Activated T-cell treated with anti-CD3 and anti-CD28 coated beads, Interleukin-2, amount 50 U/mL, for 72 hours (primary cell): ENCODE data around the gene TIFAB. TPM values are rescaled to one million over a fixed set of nuclear protein-coding genes. Genes with fewer than 3 reads are reported as not detected.

Experiments
- ATAC-seq, 2 donors: fragments of 150-1000 bp; cut with Tn5 transposase; replicated peaks in 1 of 2; 2 replicates each; pipeline ENCODE4 v1.10.0; 2021; ENCODE audit warnings: moderate library complexity in 2 of 2, mild to moderate bottlenecking in 1 of 2
- DNase-seq, 2 donors: peaks; one replicate each; pipeline ENCODE4 v3.0.0; 2021 to 2022; ENCODE audit warnings: mixed read lengths in 1 of 2
- H3K27ac Mint-ChIP-seq: one replicate; pipeline ENCODE4 v1.8.0; 2022; ENCODE audit warnings: mild to moderate bottlenecking, moderate library complexity, mixed read lengths
- H3K27me3 Mint-ChIP-seq: one replicate; pipeline ENCODE4 v1.8.0; 2022; ENCODE audit warnings: low read depth, mixed read lengths
- H3K36me3 Mint-ChIP-seq, 2 donors: one replicate each; pipeline ENCODE4 v1.8.0; 2022; ENCODE audit warnings: mixed read lengths in 2 of 2, mild to moderate bottlenecking in 1 of 2; ENCODE audit not compliant: insufficient read depth in 2 of 2
- H3K4me1 Mint-ChIP-seq: one replicate; pipeline ENCODE4 v1.8.0; 2022; ENCODE audit warnings: low read depth, mixed read lengths
- H3K4me3 Mint-ChIP-seq, 2 donors: one replicate each; pipeline ENCODE4 v1.8.0; 2022; ENCODE audit warnings: mild to moderate bottlenecking in 2 of 2, mixed read lengths in 2 of 2, moderate library complexity in 2 of 2
- H3K9me3 Mint-ChIP-seq, 2 donors: one replicate each; pipeline ENCODE4 v1.8.0; 2022; ENCODE audit warnings: mixed read lengths in 2 of 2
- total RNA-seq, 2 donors: library from RNA; stranded (reverse); gene quantifications; one replicate each; pipeline ENCODE4 v1.2.3, GENCODE V29; 2022

Gene TIFAB
- total RNA-seq, 2 donors from 2014 or later = not detected

DNA sequence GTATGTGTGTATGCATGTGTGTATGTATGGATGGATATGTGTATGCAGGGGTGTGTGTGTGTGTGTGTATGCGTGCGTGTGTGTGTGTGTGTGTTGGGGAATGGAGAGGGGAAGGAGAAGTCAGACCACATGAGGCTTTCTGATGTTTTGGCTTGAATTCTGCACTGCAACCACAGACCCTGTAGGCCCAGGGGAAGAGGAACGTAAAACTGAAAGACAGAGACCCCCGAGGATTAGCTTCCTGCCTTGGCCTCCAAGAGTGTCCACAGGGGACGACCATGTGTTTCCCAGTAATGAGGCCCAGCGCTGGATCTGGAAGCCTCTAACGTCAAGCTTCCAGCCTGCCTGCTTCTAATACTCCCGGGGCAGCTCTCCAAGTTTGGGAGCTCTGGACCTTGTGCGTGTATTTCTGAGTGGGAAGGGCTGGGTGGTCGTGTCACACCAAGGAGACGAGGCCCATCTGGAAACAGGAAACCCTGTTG, 10.8 kb downstream of the TIFAB start:
- H3K36me3 Mint-ChIP-seq = no peaks in the 10 kb centered on the region
- no peaks in the 10 kb centered on the region for H3K4me1 Mint-ChIP-seq
- no peaks in the 10 kb centered on the region for H3K9me3 Mint-ChIP-seq
- peaks cover 9% of the 10 kb centered on the region for H3K27me3 Mint-ChIP-seq
- ATAC-seq (no peak), DNase-seq (no peak)
- no peak overlapping the region for H3K4me3 Mint-ChIP-seq
- no peak overlapping the region for H3K27ac Mint-ChIP-seq

- Mint-ChIP-seq H3K9me3 (no peaks in the 10 kb centered on the region), H3K36me3 (no peaks in the 10 kb centered on the region), H3K4me3 (no peak overlapping the region), H3K27ac (no peak overlapping the region), H3K27me3 (peaks cover 13% of the 10 kb centered on the region), H3K4me1 (no peaks in the 10 kb centered on the region)
- DNase-seq (no peak), ATAC-seq (no peak)
These were observed 11.2 kb downstream of the TIFAB start for GRCh38 chr5:135440916-135441315.

GRCh38 chr5:135439231-135440205, 12.6 kb downstream of the TIFAB start:
- H3K4me1 Mint-ChIP-seq = no peaks in the 10 kb centered on the region
- no peak overlapping the region for H3K27ac Mint-ChIP-seq
- H3K27me3 Mint-ChIP-seq = peaks cover 13% of the 10 kb centered on the region
- DNase-seq (no peak), ATAC-seq (no peak)
- H3K36me3 Mint-ChIP-seq = no peaks in the 10 kb centered on the region
- H3K9me3 Mint-ChIP-seq = no peaks in the 10 kb centered on the region
- H3K4me3 Mint-ChIP-seq = no peak overlapping the region

DNA sequence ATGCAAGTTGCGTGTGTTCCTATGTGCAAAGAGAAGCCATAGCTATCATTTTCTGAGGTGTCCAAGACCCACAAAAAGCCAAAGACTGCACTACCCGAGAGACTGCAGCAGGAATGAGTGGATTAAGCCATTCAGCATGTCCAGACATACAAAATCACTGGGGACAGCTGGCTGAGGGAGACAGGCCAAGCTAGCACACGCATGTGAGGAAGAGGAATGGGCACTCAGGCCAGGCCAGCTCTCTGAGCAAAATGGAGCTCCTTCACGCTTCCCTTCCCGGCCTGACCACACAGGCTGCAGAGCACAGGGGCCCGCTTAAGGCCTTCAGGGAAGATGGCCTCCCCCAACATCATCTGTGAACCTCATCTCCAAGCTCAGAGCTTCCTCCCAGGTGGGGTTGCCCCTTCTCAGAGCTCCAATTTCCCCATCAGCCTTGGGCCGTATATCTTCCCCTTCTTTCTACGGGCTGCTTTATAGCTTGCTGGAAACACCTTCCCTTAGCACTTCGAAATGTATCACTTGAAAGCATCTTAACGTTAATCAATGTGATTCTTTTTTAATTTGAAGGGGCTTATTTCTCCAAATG, 13.4 kb downstream of the TIFAB start:
- no peaks in the 10 kb centered on the region for H3K9me3 Mint-ChIP-seq
- H3K36me3 Mint-ChIP-seq = no peaks in the 10 kb centered on the region
- no peak for ATAC-seq
- H3K27me3 Mint-ChIP-seq = peaks cover 13% of the 10 kb centered on the region
- H3K4me1 Mint-ChIP-seq = no peaks in the 10 kb centered on the region
- no peak overlapping the region for H3K4me3 Mint-ChIP-seq
- no peak overlapping the region for H3K27ac Mint-ChIP-seq
- DNase-seq = no peak

DNA sequence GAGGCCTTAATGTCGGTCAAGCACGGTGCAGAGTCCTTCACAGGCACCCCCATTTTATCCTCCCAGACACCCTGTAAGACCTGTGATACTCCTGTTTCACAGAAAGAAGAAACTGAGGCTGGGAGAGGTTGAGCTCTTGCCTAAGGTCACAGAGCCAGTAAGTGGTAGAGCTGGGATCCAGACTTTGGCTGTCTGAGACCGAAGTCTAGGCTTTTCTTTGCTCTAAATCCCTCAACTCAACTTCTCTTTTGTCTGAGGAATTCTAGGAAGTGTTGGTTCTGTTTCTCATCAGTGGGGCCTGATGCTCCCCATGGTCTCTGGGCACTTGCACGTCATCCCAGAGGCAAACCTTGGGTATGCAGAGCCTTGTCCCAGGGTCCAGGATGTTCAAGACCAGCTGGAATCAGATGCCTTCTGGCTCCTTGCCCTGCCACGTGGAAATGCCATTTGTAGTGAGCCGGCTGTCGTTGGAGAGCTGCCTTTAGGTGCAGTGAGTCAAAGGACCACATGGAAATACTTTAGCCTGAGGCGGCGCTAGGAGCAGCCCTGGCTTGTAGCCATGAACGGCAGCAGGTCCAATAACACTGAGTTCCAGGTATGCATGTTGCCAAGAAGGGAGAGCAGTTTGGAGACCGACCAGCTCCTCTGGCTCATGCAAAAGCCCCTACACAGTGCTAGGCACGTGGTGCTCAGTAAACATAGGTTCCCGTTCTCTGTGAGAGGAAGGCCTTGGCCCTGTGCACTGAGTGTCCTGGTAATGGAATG, 14.2 kb downstream of the TIFAB start:
- ATAC-seq (no peak), DNase-seq (no peak)
- H3K4me1 Mint-ChIP-seq = no peaks in the 10 kb centered on the region
- H3K27ac Mint-ChIP-seq = no peak overlapping the region
- H3K27me3 Mint-ChIP-seq = peaks cover 13% of the 10 kb centered on the region
- no peaks in the 10 kb centered on the region for H3K9me3 Mint-ChIP-seq
- H3K36me3 Mint-ChIP-seq = no peaks in the 10 kb centered on the region
- H3K4me3 Mint-ChIP-seq = no peak overlapping the region

GRCh38 chr5:135437422-135437795, 14.7 kb downstream of the TIFAB start:
- Mint-ChIP-seq H3K27ac (no peak overlapping the region), H3K27me3 (peaks cover 13% of the 10 kb centered on the region), H3K4me3 (no peak overlapping the region), H3K36me3 (no peaks in the 10 kb centered on the region), H3K4me1 (no peaks in the 10 kb centered on the region), H3K9me3 (no peaks in the 10 kb centered on the region)
- ATAC-seq (no peak), DNase-seq (no peak)

DNA sequence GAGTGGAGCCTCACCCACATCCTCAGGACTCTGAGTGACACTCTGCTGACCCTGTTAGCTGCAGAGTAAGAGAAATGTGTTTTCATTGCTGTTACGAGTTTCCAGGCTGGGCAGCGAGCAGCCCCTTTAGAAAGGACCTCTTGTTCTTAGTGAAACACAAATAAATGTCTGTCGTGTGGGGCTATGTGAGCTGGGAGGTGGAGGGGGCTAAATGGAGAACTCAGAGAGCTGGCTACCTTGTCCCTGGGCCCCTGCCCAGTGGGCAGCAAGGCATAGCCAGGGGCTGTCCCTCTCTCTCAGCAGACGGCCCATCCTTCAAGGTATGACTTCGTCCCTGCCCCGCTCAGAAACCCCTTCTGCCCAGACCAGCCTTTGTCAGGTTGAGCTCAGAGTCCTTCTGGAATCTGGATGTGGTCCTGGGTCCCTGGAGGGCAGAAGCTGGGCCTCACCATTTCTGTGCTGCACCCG, 15.2 kb downstream of the TIFAB start:
- Mint-ChIP-seq H3K27ac (no peak overlapping the region), H3K36me3 (no peaks in the 10 kb centered on the region), H3K9me3 (no peaks in the 10 kb centered on the region), H3K4me1 (no peaks in the 10 kb centered on the region), H3K27me3 (peaks cover 13% of the 10 kb centered on the region), H3K4me3 (no peak overlapping the region)
- no peak for DNase-seq
- ATAC-seq = no peak

DNA sequence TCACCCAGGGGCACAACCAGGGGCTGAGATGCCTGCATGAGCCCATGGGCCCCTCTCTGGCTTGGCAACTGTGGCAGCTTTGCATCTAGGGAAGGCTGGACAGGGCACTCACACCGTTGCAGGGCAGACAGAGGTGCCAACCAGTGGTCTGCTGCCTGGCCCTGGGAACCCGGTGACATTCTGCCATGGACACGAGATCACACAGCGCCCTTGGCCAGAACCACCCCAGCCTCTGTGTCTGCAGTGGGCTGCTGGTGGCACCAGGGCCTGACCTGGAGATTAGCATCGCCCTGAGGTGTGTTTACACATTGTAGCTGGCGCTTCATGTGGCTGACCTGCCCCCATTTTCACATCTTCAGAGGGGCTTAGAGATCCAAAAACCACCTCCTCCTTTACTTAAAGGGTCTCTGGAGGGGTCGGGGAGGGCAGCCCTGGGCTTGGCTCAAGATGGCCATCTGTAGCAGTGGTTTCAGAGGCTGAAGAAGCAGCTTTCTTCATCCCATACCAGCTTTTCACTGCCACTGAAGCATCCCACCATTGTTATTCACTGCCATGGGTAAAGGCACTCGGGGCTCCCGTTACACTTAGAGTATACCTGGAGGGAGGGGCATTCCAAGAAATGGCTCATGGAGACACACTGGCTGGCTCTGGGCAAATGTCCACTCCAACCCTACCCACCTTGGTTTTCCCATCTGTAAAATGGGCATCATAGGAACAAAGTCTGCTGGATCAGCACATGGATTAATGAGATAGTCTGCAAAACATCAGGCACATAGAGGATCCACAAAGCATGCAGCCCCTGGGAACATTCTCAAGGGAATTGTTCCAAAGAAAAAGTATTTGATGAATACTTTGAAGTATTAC, 16.5 kb downstream of the TIFAB start:
- Mint-ChIP-seq H3K36me3 (no peaks in the 10 kb centered on the region), H3K4me3 (no peak overlapping the region), H3K27ac (no peak overlapping the region), H3K4me1 (no peaks in the 10 kb centered on the region), H3K27me3 (peaks cover 7% of the 10 kb centered on the region), H3K9me3 (no peaks in the 10 kb centered on the region)
- ATAC-seq = no peak
- DNase-seq = no peak

- Mint-ChIP-seq H3K4me1 (no peaks in the 10 kb centered on the region), H3K27me3 (peaks cover 7% of the 10 kb centered on the region), H3K27ac (no peak overlapping the region), H3K9me3 (no peaks in the 10 kb centered on the region), H3K36me3 (no peaks in the 10 kb centered on the region), H3K4me3 (no peak overlapping the region)
- ATAC-seq = no peak
- DNase-seq = no peak
These were observed 17.3 kb downstream of the TIFAB start for GRCh38 chr5:135434591-135435466.

DNA sequence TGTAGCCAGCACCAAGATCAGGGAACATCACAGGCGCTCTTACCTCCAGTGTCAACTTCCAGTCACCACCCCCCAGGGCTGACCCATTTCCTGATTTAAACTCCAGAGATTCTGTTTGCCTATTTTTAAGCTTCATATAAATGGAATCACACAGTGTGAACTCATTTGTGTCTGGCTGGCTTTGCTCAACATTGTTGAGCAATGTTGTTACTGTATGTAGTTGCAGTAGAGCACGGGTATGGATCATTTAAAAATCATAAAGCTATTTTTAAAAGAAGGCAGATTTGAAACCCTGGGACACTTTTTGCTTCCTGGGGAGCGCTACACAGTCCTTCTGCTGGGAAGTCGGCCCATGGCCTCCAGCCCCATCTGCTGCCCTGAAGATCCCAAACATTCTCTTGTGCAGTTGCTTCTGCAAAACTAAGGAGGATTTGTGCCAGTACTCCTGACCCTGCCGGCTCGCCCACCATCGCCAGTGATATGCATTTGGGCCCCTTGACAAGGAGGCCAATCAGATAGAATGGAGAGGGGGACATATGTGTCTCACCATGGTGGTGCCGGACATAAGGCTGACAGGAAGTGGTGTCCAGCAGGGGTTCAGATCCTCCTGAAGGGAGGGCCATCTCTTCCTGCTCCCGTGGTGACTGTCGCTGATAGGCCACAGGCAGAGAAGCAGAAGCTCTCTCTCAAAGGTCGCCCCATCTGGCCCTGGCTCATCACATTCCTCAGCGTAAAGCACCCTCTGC, 18.3 kb downstream of the TIFAB start:
- peaks cover 7% of the 10 kb centered on the region for H3K27me3 Mint-ChIP-seq
- DNase-seq (no peak), ATAC-seq (no peak)
- no peak overlapping the region for H3K27ac Mint-ChIP-seq
- no peak overlapping the region for H3K4me3 Mint-ChIP-seq
- no peaks in the 10 kb centered on the region for H3K9me3 Mint-ChIP-seq
- H3K4me1 Mint-ChIP-seq = no peaks in the 10 kb centered on the region
- H3K36me3 Mint-ChIP-seq = no peaks in the 10 kb centered on the region

- Mint-ChIP-seq H3K4me3 (no peak overlapping the region), H3K27me3 (peaks cover 7% of the 10 kb centered on the region), H3K9me3 (no peaks in the 10 kb centered on the region), H3K27ac (no peak overlapping the region), H3K4me1 (no peaks in the 10 kb centered on the region), H3K36me3 (no peaks in the 10 kb centered on the region)
- no peak for DNase-seq
- ATAC-seq = no peak
These were observed 20.0 kb downstream of the TIFAB start for GRCh38 chr5:135432113-135432512.
